HG03439 (cell line): ENCODE measurements around the gene MICU2.

Experiments used
- ATAC-seq: cut with Tn5 transposase; IDR thresholded peaks from one replicate; pipeline ENCODE4 v1.9.1; 2021; ENCODE audit warnings: mild to moderate bottlenecking, moderate library complexity; ENCODE audit not compliant: unreplicated experiment

Gene MICU2

GRCh38 chr13:21546372-21546771 is 57.6 kb downstream of the MICU2 start:
- no peak for ATAC-seq

DNA sequence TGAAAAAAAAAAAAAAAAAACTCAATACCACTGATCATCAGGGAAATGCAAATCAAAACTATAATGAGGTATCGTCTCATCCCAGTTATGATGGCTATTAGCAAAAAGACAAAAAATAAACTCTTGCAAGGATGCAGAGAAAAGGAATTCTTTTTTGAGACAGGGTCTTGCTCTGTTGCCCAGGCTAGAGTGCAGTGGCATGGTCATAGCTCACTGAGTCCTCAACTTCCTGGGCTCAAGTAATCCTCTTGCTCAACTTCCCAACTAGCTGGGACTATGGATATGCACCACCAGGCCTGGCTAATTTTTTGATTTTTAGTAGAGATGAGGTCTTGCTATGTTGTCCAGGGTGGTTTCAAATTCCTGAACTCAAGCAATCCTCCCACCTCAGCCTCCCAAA is 59.5 kb downstream of the MICU2 start:
- ATAC-seq = no peak

GRCh38 chr13:21542563-21542962 is 61.4 kb downstream of the MICU2 start:
- ATAC-seq = no peak

DNA sequence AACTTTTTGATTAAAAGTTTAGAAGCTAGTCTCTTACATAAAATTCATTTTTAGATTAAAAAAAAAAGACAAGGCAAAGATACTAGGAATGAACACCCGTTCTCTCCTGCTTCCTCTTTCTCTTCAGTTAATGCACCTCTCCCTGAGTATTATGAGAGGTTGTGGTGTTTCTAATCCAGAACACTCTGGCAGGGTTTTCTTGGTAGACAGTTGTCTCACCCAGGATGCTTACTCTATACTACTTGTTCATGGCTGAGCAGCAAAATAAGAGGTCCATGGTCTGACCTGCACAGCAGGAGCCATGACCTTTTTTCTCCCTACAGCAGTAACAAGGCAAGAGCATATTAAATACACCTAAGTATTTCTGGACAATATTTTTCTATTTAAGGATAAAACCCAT is 62.0 kb downstream of the MICU2 start:
- ATAC-seq = no peak

DNA sequence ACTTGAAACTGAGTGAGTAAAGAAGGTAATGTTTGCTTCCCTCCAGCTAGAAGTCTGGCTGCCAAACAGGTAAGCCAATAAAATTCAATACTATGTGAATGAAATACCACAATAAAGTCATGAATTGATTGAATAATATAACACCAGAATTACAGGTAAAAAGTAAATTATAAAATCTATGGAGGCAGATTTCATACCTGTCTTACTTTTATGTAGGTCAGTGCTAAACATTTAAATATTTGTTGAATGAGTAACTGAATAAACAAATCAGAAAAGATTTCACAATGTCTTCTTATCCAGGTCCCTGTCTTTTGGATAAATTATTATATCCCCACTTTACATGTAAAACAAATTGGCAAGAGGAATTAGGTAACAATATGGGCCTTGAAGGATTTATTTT is 62.7 kb downstream of the MICU2 start:
- no peak for ATAC-seq

- no peak for ATAC-seq
These were observed 64.3 kb downstream of the MICU2 start for GRCh38 chr13:21539687-21540086.

- ATAC-seq = no peak
These were observed 65.2 kb downstream of the MICU2 start for GRCh38 chr13:21538753-21539152.

DNA sequence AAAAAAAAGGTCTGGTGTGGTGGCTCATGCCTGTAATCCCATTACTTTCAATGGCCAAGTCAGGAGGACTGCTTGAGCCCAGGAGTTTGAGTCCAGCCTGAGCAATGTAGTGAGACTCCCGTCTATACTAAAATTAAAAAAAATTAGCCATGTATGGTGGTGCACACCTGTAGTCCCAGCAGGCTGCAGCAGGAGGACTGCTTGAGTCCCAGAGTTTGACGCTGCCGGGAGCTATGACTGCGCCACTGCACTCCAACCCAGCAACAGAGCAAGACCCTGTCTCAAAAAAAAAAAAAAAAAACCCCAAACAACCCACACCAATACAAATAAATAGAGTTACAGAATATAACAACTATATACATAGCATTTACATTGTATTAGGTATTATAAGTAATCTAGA is 65.7 kb downstream of the MICU2 start:
- no peak for ATAC-seq

DNA sequence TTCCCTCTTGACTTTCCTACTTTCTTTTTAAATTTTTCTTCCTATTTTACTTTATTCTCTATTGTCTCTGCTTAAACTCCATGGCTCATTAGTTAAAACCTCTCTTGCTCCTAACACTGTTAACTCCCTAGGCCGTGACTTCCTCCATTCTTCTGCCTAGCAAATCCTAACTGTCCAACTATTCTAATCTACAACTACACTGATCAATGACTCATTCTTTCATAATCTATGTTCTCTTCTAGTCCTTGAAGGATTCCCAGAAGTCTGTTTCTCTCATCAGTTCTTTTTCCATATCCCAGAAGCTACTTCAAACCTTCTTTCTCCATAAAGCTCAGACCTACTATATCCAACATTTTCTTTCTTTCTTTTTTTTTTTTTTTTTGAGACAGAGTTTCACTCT is 66.9 kb downstream of the MICU2 start:
- no peak for ATAC-seq

DNA sequence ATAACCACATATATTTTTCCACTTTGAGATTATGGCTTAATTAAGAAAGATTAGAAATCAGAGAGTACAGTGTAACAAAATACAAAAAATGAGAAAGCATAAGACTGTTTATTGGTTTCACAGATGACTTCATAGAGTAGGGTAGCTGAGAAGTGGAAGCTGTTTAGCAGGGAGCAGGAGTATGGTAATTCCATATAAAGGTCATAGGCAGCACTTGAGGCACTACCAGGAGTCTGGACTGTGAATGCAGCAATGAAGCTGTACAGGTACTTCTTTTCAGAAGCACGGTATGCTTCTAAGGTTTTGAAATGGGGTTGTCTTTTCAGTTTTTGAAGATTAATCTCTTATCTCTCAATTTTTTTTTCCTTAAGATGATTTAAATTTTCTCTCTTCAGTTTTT is 69.2 kb downstream of the MICU2 start:
- no peak for ATAC-seq

GRCh38 chr13:21531455-21531854 is 72.5 kb downstream of the MICU2 start:
- no peak for ATAC-seq

DNA sequence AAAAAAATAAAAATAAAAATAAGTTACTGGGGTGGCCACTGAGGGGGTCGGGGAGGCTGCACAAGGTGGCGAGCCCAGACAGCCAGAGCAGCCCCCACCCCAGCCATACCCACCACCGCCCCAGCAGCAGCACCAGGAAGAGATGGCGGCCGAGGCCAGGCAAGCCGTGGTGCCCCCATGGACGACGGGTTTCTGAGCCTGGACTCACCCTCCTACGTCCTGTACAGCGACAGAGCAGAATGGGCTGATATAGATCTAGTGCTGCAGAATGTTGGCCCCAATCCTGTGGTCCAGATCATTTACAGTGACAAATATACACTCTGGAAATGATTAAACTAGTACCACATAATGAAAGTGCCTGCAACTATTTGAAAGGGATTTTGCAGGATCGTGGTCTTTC is 73.3 kb downstream of the MICU2 start:
- no peak for ATAC-seq

DNA sequence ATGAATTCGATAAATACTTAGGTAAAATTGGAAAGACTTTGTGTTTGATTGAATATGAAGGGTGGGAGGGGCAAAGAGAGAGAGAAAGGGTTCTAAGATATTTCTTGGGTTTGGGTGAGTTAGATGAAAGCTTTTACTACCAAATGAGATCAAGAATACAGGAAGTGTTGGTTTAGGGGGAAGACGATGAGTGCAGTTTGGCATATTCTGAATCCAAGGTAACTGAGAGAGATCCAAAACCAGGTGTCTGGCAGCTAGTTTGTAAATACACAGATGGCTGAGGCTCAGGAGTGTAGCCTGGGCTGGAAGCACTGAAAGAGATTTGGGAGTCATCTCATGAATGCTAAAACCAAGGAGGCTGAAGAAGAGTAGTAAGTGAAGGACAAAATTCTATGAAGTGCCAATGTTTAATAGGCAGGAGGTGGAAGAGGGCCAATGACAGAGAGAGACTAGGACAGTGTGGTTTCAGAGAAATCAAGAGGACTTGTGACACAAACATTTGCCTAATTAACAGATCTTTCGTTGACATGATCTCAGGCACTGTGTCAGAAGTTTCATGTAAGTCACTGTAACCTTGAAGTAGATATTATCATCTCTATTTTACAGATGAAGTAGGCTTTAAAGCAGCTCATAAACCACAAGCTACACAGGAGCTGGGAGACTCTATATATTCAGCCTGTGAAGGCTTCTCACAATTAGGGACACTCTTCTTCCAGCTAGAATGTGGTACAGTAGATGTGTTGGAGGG is 74.7 kb downstream of the MICU2 start:
- no peak for ATAC-seq

GRCh38 chr13:21528616-21529015 is 75.4 kb downstream of the MICU2 start:
- ATAC-seq = no peak

GRCh38 chr13:21526707-21527540 is 77.0 kb downstream of the MICU2 start:
- no peak for ATAC-seq

GRCh38 chr13:21522847-21523246 is 81.1 kb downstream of the MICU2 start:
- ATAC-seq = no peak

GRCh38 chr13:21522130-21522529 is 81.8 kb downstream of the MICU2 start:
- no peak for ATAC-seq

- no peak for ATAC-seq
These were observed 85.3 kb downstream of the MICU2 start for GRCh38 chr13:21518617-21519144.

DNA sequence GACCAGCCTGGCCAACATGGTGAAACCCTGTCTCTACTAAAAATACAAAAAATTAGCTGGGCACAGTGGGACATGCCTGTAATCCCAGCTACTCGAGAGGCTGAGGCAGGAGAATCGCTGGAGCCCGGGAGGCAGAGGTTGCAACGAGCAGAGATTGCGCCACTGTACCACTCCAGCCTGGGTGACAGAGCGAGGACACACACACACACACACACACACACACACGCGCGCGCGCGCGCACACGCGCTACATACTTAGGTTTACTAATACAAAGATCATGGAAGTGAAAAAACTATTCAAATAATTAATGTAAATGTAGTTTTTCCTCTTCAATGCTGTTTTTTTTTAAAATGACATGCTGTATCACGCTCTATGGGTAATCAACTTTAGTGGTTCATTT is 86.4 kb downstream of the MICU2 start:
- no peak for ATAC-seq

- no peak for ATAC-seq
These were observed 87.2 kb downstream of the MICU2 start for GRCh38 chr13:21516805-21517204.

GRCh38 chr13:21511849-21512248 is 92.1 kb downstream of the MICU2 start:
- no peak for ATAC-seq

DNA sequence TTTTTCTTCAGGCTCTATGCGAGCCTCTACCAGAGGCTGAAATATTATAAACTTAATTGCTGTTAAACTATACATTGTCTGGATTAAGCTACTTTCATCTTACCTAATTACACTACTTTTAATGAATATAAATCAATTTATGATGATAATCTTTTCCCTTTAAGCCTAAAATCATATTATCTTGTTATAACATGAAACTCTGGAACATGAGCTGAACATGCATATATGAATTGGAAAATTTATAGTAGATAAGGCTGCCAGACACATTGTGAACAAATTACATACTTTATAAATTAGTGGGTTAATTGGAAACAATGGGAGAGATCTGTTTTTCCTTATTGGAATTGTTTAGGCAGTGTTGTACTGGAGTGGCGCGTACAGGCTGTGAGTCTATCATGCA is 99.6 kb downstream of the MICU2 start:
- ATAC-seq = no peak
